Mesodermal cell (in vitro differentiated cells): ENCODE data around the gene AKAP13.
A peak's percentile ranks its signal among the peaks of the same experiment; 100 is the strongest.
"Not testable (repeated sequence)": the region's sequence is repeated elsewhere in the genome, so short reads cannot be mapped to it uniquely, and the experiment has no call there.

ENCODE experiments used
- H3K27ac ChIP-seq: 2 replicates; pipeline ENCODE4 v1.7.0; 2013; ENCODE audit warnings: mild to moderate bottlenecking, low read depth, low read length, moderate library complexity; ENCODE audit not compliant: severe bottlenecking
- H3K36me3 ChIP-seq: 2 replicates; pipeline ENCODE4 v1.7.1; 2013; ENCODE audit warnings: mild to moderate bottlenecking, low read length, moderate library complexity; ENCODE audit not compliant: control insufficient read depth, insufficient read depth
- H3K4me1 ChIP-seq: one replicate; pipeline ENCODE4 v1.7.1; 2013; ENCODE audit warnings: mild to moderate bottlenecking, low read length; ENCODE audit not compliant: insufficient read depth, control insufficient read depth, poor library complexity, severe bottlenecking
- H3K4me3 ChIP-seq: 2 replicates; pipeline ENCODE4 v1.7.0; 2013; ENCODE audit warnings: low read length, control low read depth, mild to moderate bottlenecking; ENCODE audit not compliant: insufficient read depth, poor library complexity, severe bottlenecking; ENCODE audit errors: extremely low read depth
- H3K9me3 ChIP-seq: 2 replicates; pipeline ENCODE4 v1.7.1; 2013; ENCODE audit warnings: mild to moderate bottlenecking, low read length, moderate library complexity; ENCODE audit not compliant: control insufficient read depth
- WGBS, 2 experiments: methylation state at CpG; one replicate each; pipeline ENCODE4 v1.1.5; 2013; ENCODE audit warnings: missing lambda C conversion rate in 2 of 2; ENCODE audit not compliant: insufficient coverage in 2 of 2; 5-methylcytosine and 5-hydroxymethylcytosine counted together

The AKAP13 gene

GRCh38 chr15:85479071-85479647 is 98.8 kb downstream of the AKAP13 start:
- 43 to 80% methylated on average over 1 to 2 of the region's 4 CpGs for WGBS, 2 experiments
- H3K36me3 ChIP-seq: no peaks in the 10 kb centered on the region
- no peak overlapping the region for H3K4me3 ChIP-seq
- H3K4me1 ChIP-seq: peaks cover 53% of the 10 kb centered on the region
- no peaks in the 10 kb centered on the region for H3K9me3 ChIP-seq
- H3K27ac ChIP-seq: peak overlapping the region; percentile 59

GRCh38 chr15:85480923-85481322 is 100.5 kb downstream of the AKAP13 start:
- no peak overlapping the region for H3K4me3 ChIP-seq
- H3K36me3 ChIP-seq: no peaks in the 10 kb centered on the region
- peaks cover 56% of the 10 kb centered on the region for H3K4me1 ChIP-seq
- WGBS, 2 experiments: 84 to 100% methylated on average over 3 to 4 of the region's 6 CpGs
- H3K9me3 ChIP-seq: no peaks in the 10 kb centered on the region
- no peak overlapping the region for H3K27ac ChIP-seq

GRCh38 chr15:85481543-85481942 is 101.1 kb downstream of the AKAP13 start:
- H3K36me3 ChIP-seq, H3K27ac ChIP-seq, H3K9me3 ChIP-seq: not testable (repeated sequence)

GRCh38 chr15:85482894-85483293 is 102.5 kb downstream of the AKAP13 start:
- WGBS, 2 experiments: 70 to 81% methylated on average over 4 to 5 of the region's 6 CpGs

More at GRCh38 chr15:85481543-85481942, 101.1 kb downstream of the AKAP13 start:
- H3K4me3 ChIP-seq: not testable (repeated sequence)
- H3K4me1 ChIP-seq: peaks cover 56% of the 10 kb centered on the region

GRCh38 chr15:85483955-85484354 is 103.6 kb downstream of the AKAP13 start:
- not testable (repeated sequence) for H3K9me3 ChIP-seq, H3K27ac ChIP-seq, H3K4me3 ChIP-seq, H3K36me3 ChIP-seq
- no CpG with 5 or more reads among the region's 1 CpG for WGBS, 2 experiments
- H3K4me1 ChIP-seq: peaks cover 56% of the 10 kb centered on the region

More at GRCh38 chr15:85482894-85483293, 102.5 kb downstream of the AKAP13 start:
- Histone ChIP-seq H3K36me3 (no peaks in the 10 kb centered on the region), H3K27ac (peak overlapping the region; percentile 78), H3K9me3 (no peaks in the 10 kb centered on the region), H3K4me3 (no peak overlapping the region), H3K4me1 (peaks cover 55% of the 10 kb centered on the region)

- H3K4me1 ChIP-seq: peaks cover 53% of the 10 kb centered on the region
Observed at GRCh38 chr15:85484923-85485322, 104.5 kb downstream of the AKAP13 start.

GRCh38 chr15:85485956-85486567 is 105.7 kb downstream of the AKAP13 start:
- Histone ChIP-seq H3K27ac (no peak overlapping the region), H3K4me1 (peaks cover 50% of the 10 kb centered on the region), H3K9me3 (no peaks in the 10 kb centered on the region), H3K4me3 (no peak overlapping the region), H3K36me3 (peaks cover 5% of the 10 kb centered on the region)

More at GRCh38 chr15:85484923-85485322, 104.5 kb downstream of the AKAP13 start:
- not testable (repeated sequence) for H3K9me3 ChIP-seq, H3K36me3 ChIP-seq, H3K4me3 ChIP-seq, H3K27ac ChIP-seq

GRCh38 chr15:85487796-85488195 is 107.4 kb downstream of the AKAP13 start:
- WGBS, 2 experiments: 92 to 96% methylated on average over 6 to 7 of the region's 7 CpGs
- H3K36me3 ChIP-seq, H3K27ac ChIP-seq, H3K4me3 ChIP-seq, H3K9me3 ChIP-seq: not testable (repeated sequence)
- peaks cover 32% of the 10 kb centered on the region for H3K4me1 ChIP-seq

GRCh38 chr15:85488997-85489396 is 108.6 kb downstream of the AKAP13 start:
- no peak overlapping the region for H3K4me3 ChIP-seq
- H3K27ac ChIP-seq: peak overlapping the region; percentile 76
- peaks cover 5% of the 10 kb centered on the region for H3K36me3 ChIP-seq
- no peaks in the 10 kb centered on the region for H3K9me3 ChIP-seq
- H3K4me1 ChIP-seq: peaks cover 28% of the 10 kb centered on the region
- no CpG with 5 or more reads among the region's 1 CpG for WGBS, 2 experiments

- no peaks in the 10 kb centered on the region for H3K9me3 ChIP-seq
- H3K27ac ChIP-seq: no peak overlapping the region
- peaks cover 5% of the 10 kb centered on the region for H3K36me3 ChIP-seq
- WGBS, 2 experiments: 94 to 100% methylated on average over 3 of the region's 3 CpGs
- peaks cover 31% of the 10 kb centered on the region for H3K4me1 ChIP-seq
- no peak overlapping the region for H3K4me3 ChIP-seq
Observed at GRCh38 chr15:85489773-85490493, 109.5 kb downstream of the AKAP13 start.

GRCh38 chr15:85490856-85491255 is 110.5 kb downstream of the AKAP13 start:
- Histone ChIP-seq H3K36me3 (peaks cover 5% of the 10 kb centered on the region), H3K4me1 (peaks cover 32% of the 10 kb centered on the region), H3K4me3 (no peak overlapping the region), H3K9me3 (no peaks in the 10 kb centered on the region), H3K27ac (no peak overlapping the region)
- WGBS, 2 experiments: 100% methylated on average over 1 of the region's 1 CpG
